ENCODE measurements around the gene PSMD10.

Gene PSMD10

DNA sequence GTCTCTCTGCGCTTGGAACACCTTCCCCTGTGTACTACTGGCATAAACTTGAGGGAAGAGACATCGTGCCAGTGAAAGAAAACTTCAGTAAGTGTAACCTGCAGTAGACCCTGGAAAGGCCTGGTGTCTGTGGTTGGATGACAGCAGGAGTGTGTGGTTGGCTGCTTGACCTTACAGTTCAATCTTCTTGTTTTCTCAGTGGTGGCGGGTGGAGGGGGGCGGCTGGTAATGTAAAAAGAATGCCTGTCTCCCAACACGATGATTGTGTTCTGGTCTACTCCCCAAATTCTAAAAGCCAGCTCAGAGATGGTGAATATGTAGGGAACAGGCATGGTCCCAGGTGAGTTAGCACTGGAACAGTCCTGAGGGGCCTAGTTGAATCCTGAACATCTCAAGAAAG, 18.6 kb downstream of the PSMD10 start:
- Histone ChIP-seq H3K27me3 (no peaks in the 10 kb centered on the region), H3K27ac (no peak overlapping the region), H3K4me3 (ENCODE audit: low read depth in 1 of 2, low read length in 1 of 2) (no peak overlapping the region), H3K36me3 (no peaks in the 10 kb centered on the region), H3K4me1 (ENCODE audit: control insufficient read depth in 1 of 2, insufficient read depth in 1 of 2, low read depth in 1 of 2, low read length in 1 of 2) (no peaks in the 10 kb centered on the region), H3K9me3 (no peaks in the 10 kb centered on the region)
- TF ChIP-seq, protein P1, sequence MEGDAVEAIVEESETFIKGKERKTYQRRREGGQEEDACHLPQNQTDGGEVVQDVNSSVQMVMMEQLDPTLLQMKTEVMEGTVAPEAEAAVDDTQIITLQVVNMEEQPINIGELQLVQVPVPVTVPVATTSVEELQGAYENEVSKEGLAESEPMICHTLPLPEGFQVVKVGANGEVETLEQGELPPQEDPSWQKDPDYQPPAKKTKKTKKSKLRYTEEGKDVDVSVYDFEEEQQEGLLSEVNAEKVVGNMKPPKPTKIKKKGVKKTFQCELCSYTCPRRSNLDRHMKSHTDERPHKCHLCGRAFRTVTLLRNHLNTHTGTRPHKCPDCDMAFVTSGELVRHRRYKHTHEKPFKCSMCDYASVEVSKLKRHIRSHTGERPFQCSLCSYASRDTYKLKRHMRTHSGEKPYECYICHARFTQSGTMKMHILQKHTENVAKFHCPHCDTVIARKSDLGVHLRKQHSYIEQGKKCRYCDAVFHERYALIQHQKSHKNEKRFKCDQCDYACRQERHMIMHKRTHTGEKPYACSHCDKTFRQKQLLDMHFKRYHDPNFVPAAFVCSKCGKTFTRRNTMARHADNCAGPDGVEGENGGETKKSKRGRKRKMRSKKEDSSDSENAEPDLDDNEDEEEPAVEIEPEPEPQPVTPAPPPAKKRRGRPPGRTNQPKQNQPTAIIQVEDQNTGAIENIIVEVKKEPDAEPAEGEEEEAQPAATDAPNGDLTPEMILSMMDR (IDR thresholded peaks at IDR 0.05): no peak

DNA sequence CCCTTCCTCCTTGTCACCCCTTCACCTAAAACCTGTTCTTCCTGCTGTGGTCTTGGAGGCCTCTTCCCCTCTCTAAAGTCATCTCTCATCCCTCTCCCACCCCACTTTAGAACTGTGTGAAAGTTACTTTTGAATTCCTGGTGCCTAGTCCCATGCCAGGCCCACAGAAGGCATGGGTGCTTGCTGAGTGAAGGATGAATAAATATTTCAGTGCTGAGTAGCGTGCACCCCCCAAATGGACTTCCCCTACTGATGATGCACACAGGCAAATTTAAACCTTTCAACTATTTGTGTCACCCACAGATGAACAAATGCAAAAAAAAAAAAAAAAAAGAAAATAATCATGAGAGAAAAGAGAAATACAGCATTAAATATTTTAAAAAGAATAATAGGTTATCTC, 19.8 kb downstream of the PSMD10 start:
- Histone ChIP-seq H3K36me3 (no peaks in the 10 kb centered on the region), H3K4me1 (ENCODE audit: control insufficient read depth in 1 of 2, insufficient read depth in 1 of 2, low read depth in 1 of 2, low read length in 1 of 2) (no peaks in the 10 kb centered on the region), H3K9me3 (no peaks in the 10 kb centered on the region), H3K27ac (no peak overlapping the region), H3K27me3 (no peaks in the 10 kb centered on the region), H3K4me3 (ENCODE audit: low read depth in 1 of 2, low read length in 1 of 2) (no peak overlapping the region)
- TF ChIP-seq, protein P1 (IDR thresholded peaks at IDR 0.05): no peak

DNA sequence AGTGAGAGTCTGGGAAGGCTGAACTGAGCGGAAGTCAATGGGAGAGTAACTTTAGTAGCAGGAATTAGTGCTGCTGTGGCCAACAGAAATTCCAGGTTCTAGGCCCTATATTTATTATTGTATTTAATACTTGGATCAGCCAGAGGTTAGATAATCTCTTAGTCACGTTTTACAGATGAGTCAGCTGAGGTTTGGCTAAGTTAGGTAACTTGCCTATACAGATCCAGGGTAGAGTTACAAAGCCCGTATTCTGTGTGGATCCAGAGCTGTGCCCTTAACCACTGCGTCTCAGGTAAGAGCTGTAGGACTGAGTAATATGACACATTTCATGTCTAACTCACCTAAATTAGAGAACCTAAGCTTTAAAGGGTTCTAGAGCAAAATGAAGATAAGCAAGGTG, 20.5 kb downstream of the PSMD10 start:
- Histone ChIP-seq H3K27ac (no peak overlapping the region), H3K27me3 (no peaks in the 10 kb centered on the region), H3K9me3 (no peaks in the 10 kb centered on the region), H3K36me3 (no peaks in the 10 kb centered on the region), H3K4me1 (ENCODE audit: control insufficient read depth in 1 of 2, insufficient read depth in 1 of 2, low read depth in 1 of 2, low read length in 1 of 2) (no peaks in the 10 kb centered on the region), H3K4me3 (ENCODE audit: low read depth in 1 of 2, low read length in 1 of 2) (no peak overlapping the region)
- TF ChIP-seq, protein P1 (IDR thresholded peaks at IDR 0.05): no peak

DNA sequence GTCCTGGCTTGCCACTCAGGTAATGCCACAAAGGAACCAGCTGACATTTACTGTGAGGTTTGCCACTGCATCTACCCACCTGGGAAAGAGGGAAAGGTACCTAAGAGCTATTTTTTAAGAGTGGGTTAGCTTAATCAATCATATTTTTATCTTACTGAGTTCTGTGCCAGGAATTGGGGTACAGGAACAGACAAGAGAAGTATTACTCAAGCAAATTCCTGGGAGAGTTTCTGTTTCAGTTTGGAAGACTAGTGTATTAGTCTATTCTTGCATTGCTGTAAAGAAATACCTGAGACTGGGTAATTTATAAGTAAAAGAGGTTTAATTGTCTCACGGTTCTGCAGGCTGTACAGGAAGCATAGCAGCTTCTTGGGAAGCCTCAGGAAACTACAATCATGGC, 23.2 kb downstream of the PSMD10 start:
- H3K4me1 ChIP-seq (ENCODE audit: control insufficient read depth in 1 of 2, insufficient read depth in 1 of 2, low read depth in 1 of 2, low read length in 1 of 2): no peaks in the 10 kb centered on the region
- TF ChIP-seq, protein P1 (IDR thresholded peaks at IDR 0.05): no peak
- H3K9me3 ChIP-seq: no peaks in the 10 kb centered on the region
- H3K36me3 ChIP-seq: no peaks in the 10 kb centered on the region
- no peak overlapping the region for H3K27ac ChIP-seq
- no peaks in the 10 kb centered on the region for H3K27me3 ChIP-seq
- H3K4me3 ChIP-seq (ENCODE audit: low read depth in 1 of 2, low read length in 1 of 2): no peak overlapping the region

DNA sequence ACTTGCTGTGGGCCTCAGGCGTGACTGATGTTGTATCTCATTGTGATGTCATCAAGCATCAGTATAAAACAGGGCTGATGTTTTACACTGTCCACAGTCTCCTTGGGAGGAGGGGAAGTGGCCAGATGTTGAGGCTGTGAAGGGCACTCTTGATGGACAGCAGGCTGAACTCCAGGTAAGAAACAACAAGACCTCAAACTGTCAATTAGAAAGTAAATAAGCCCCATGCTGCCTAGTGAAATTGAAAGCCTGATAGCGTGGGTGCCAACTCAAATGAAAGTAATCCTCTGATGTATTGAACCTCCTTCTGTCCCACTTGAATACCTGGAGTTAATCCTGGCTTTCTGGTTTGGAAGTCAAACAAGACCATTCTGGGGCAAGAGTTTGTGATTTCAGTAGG, 26.7 kb downstream of the PSMD10 start:
- TF ChIP-seq, protein P1 (IDR thresholded peaks at IDR 0.05): no peak
- Histone ChIP-seq H3K4me3 (ENCODE audit: low read depth in 1 of 2, low read length in 1 of 2) (no peak overlapping the region), H3K27ac (no peak overlapping the region), H3K9me3 (no peaks in the 10 kb centered on the region), H3K4me1 (ENCODE audit: control insufficient read depth in 1 of 2, insufficient read depth in 1 of 2, low read depth in 1 of 2, low read length in 1 of 2) (no peaks in the 10 kb centered on the region), H3K27me3 (no peaks in the 10 kb centered on the region), H3K36me3 (no peaks in the 10 kb centered on the region)

DNA sequence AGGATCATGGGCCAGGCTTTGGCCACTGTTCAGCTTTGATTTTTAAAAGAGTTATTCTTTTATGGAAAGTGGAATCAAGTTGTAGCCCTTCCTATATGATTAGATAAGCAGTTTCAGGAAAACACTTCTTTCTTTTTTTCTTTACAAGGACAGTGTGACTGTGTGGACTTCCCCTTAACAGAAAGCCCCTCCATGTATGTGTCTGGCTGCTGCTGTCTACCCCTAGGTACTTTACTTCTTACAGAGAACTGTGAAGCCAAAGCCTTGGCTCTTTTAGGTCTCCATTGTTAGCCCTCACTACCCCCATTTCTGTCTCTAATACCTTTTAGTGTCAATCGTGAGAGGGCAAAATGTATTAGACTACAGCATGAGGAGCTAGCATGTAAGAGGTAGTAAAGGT, 27.3 kb downstream of the PSMD10 start:
- Histone ChIP-seq H3K27ac (no peak overlapping the region), H3K4me1 (ENCODE audit: control insufficient read depth in 1 of 2, insufficient read depth in 1 of 2, low read depth in 1 of 2, low read length in 1 of 2) (no peaks in the 10 kb centered on the region), H3K27me3 (no peaks in the 10 kb centered on the region), H3K36me3 (no peaks in the 10 kb centered on the region), H3K4me3 (ENCODE audit: low read depth in 1 of 2, low read length in 1 of 2) (no peak overlapping the region), H3K9me3 (no peaks in the 10 kb centered on the region)
- TF ChIP-seq, protein P1 (IDR thresholded peaks at IDR 0.05): no peak

All from neutrophil (primary cell).